Thyroid gland (tissue), 4 donors: Measurements from ENCODE around the gene KLF3.

Experiments used
- POLR2A ChIP-seq, 2 donors: fragments of 450-650 bp; IDR thresholded peaks; one replicate each; pipeline ENCODE4 v1.6.1; 2017; ENCODE audit warnings: antibody characterized with exemption in 2 of 2, mild to moderate bottlenecking in 2 of 2, moderate library complexity in 1 of 2
- TF ChIP-seq, protein P1 (sequence below), 6 experiments: fragments of 200-600 bp in 3 of 6; fragments of 450-650 bp in 3 of 6; sonication (generic) in 3 of 6; IDR thresholded peaks; one replicate each; pipeline ENCODE4 v1.5.1; 2016 to 2019; ENCODE audit warnings: antibody characterized with exemption in 6 of 6, mild to moderate bottlenecking in 2 of 6, inconsistent platforms in 1 of 6, moderate library complexity in 1 of 6

DNA sequence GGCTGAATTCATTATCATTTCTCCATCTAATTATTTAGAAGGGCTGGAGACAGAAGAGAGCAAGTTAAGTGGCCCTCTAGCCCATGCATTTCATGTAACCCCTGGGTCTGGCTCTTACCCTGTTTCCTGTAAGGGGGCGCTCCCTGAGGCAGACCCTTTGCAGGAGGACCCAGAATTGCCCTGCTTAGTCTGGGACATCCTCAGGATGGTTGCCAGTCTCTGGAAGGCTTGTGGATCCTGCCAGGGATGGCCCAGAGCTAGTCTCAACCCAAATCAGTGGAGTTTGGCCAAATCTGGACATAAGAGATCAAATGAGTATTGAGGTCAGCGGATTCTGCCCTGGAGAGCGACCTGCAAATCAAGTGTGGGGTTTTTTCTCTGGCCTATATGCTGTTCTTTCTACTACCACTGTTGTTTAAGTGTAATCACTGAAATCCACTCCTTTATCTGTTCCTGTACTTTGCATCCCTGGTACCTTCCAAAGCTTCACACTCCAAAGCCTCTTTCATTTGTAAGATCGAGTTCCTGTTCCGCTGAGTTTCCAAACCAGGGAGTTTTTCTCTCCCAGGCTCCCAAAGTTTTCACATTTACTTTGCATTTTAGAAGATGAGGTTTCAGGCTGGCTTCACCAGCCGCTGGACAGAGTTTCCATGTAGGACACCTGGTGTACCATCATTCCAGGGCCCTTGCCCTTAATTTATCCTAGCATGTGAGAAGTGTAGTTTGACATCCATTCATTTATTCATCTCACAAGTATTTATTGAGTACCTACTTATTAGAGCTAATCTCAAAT lies 6.3 kb downstream of the KLF3 start:
- TF ChIP-seq, protein P1, sequence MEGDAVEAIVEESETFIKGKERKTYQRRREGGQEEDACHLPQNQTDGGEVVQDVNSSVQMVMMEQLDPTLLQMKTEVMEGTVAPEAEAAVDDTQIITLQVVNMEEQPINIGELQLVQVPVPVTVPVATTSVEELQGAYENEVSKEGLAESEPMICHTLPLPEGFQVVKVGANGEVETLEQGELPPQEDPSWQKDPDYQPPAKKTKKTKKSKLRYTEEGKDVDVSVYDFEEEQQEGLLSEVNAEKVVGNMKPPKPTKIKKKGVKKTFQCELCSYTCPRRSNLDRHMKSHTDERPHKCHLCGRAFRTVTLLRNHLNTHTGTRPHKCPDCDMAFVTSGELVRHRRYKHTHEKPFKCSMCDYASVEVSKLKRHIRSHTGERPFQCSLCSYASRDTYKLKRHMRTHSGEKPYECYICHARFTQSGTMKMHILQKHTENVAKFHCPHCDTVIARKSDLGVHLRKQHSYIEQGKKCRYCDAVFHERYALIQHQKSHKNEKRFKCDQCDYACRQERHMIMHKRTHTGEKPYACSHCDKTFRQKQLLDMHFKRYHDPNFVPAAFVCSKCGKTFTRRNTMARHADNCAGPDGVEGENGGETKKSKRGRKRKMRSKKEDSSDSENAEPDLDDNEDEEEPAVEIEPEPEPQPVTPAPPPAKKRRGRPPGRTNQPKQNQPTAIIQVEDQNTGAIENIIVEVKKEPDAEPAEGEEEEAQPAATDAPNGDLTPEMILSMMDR (IDR thresholded peaks at IDR 0.05): no peak
- TF ChIP-seq POLR2A (IDR thresholded peaks at IDR 0.05): no peak
